Measurements from ENCODE around the gene BRD8. TPM values are rescaled to one million over a fixed set of nuclear protein-coding genes. Genes with fewer than 3 reads are reported as not detected.

BRD8 gene
- total and polyA plus RNA-seq, 2 experiments from 2014 or later, result 39.2 to 50.7 TPM

- H4K20me1 ChIP-seq (ENCODE audit: insufficient read depth, poor library complexity, severe bottlenecking), result no peaks in the 10 kb centered on the region
- H3K4me1 ChIP-seq (ENCODE audit: insufficient read depth), result no peaks in the 10 kb centered on the region
- no peaks in the 10 kb centered on the region for H3K9me3 ChIP-seq (ENCODE audit: low read depth)
- TF ChIP-seq EZH2 (IDR thresholded peaks at IDR 0.05; ENCODE audit: borderline replicate concordance) (no peak), EZH2phosphoT487 (IDR thresholded peaks at IDR 0.05; ENCODE audit: low read depth, severe bottlenecking, unreplicated experiment) (no peak)
- TF ChIP-seq, protein P1, sequence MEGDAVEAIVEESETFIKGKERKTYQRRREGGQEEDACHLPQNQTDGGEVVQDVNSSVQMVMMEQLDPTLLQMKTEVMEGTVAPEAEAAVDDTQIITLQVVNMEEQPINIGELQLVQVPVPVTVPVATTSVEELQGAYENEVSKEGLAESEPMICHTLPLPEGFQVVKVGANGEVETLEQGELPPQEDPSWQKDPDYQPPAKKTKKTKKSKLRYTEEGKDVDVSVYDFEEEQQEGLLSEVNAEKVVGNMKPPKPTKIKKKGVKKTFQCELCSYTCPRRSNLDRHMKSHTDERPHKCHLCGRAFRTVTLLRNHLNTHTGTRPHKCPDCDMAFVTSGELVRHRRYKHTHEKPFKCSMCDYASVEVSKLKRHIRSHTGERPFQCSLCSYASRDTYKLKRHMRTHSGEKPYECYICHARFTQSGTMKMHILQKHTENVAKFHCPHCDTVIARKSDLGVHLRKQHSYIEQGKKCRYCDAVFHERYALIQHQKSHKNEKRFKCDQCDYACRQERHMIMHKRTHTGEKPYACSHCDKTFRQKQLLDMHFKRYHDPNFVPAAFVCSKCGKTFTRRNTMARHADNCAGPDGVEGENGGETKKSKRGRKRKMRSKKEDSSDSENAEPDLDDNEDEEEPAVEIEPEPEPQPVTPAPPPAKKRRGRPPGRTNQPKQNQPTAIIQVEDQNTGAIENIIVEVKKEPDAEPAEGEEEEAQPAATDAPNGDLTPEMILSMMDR (IDR thresholded peaks at IDR 0.05; ENCODE audit: poor library complexity), result no peak
- no peak overlapping the region for H2AFZ ChIP-seq
- no peak for DNase-seq (ENCODE audit: low spot score)
- H3K4me3 ChIP-seq, result no peak overlapping the region
- no peaks in the 10 kb centered on the region for H3K27me3 ChIP-seq
- 49% methylated on average over 7 of the region's 7 CpGs for WGBS (ENCODE audit: low lambda C conversion rate, missing lambda C conversion rate)
- H3K79me2 ChIP-seq, result no peaks in the 10 kb centered on the region
- no peaks in the 10 kb centered on the region for H3K36me3 ChIP-seq (replicated peaks; ENCODE audit: insufficient read depth, low read depth)
- H3K27ac ChIP-seq, result no peak overlapping the region
- H3K9me2 ChIP-seq (replicated peaks; ENCODE audit: insufficient read depth), result no peaks in the 10 kb centered on the region
- H3K4me2 ChIP-seq, result no peak overlapping the region
Observed at GRCh38 chr5:138102454-138103318, 75.7 kb downstream of the BRD8 start.

DNA sequence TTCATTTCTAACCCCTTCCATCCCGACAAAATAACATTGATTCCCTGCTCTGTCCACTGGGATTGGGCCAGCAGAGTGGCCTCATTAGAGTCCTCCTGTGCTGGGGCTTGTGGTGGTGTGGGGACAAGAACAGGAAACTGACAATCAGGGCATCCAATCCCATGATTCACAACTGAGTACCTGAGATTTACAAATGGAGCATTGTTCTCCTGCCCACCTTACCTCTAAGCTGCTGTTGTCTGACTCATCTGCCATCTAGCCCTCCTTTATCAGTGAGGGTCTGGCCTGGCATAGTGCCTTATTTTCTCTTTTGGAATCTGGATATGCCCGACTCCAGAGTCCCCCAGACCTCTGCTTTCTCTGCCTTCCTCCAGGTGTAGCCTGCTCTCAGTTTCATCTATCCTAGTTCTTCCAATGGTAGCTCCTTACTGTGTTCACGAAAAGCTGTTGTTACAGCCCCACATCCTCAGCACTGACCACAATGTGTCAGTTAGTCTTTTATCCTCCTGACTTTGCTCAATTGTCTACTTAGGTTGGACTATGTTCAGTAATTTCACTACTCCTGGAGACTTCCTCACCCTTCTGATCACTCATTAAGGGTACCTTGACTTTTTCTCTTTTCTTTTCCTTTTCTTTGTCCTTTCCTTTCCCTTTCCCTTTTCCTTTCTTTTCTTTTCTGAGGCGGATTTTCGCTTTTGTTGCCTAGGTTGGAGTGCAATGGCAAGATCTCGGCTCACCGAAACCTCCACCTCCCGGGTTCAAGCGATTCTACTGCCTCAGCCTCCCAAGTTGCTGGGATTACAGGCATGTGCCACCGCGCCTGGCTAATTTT lies 81.2 kb downstream of the BRD8 start:
- Histone ChIP-seq H3K4me3 (no peak overlapping the region), H3K4me2 (no peak overlapping the region), H3K36me3 (replicated peaks; ENCODE audit: insufficient read depth, low read depth) (no peaks in the 10 kb centered on the region), H2AFZ (no peak overlapping the region), H3K27ac (no peak overlapping the region), H3K4me1 (ENCODE audit: insufficient read depth) (no peaks in the 10 kb centered on the region), H3K79me2 (no peaks in the 10 kb centered on the region), H3K27me3 (peaks cover 3% of the 10 kb centered on the region), H3K9me2 (replicated peaks; ENCODE audit: insufficient read depth) (no peaks in the 10 kb centered on the region), H3K9me3 (ENCODE audit: low read depth) (no peaks in the 10 kb centered on the region), H4K20me1 (ENCODE audit: insufficient read depth, poor library complexity, severe bottlenecking) (no peaks in the 10 kb centered on the region)
- no peak for DNase-seq (ENCODE audit: low spot score)
- WGBS (ENCODE audit: low lambda C conversion rate, missing lambda C conversion rate), result 95% methylated on average over 11 of the region's 11 CpGs
- TF ChIP-seq EZH2 (IDR thresholded peaks at IDR 0.05; ENCODE audit: borderline replicate concordance), result no peak
- TF ChIP-seq EZH2phosphoT487 (IDR thresholded peaks at IDR 0.05; ENCODE audit: low read depth, severe bottlenecking, unreplicated experiment), result no peak
- TF ChIP-seq, protein P1 (IDR thresholded peaks at IDR 0.05; ENCODE audit: poor library complexity), result no peak

DNA sequence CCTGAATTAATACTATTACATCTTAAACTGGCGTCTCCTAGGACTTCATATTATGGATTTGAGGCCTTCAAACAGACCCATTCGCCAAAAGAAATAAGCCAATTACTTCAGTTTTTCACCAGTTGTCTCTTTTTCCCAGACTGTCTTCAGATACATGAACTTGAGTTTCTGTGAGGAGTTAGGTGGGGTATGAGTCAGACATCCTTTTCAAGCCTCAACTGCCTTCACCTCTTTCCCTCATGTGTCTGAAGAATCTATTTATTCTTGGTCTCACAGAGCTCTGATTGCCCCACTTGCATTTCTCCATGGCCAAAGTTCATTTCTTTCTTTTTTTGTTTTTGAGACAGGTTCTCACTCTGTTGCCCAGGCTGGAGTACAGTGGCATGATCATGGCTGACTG lies 82.1 kb downstream of the BRD8 start:
- no peak overlapping the region for H3K4me3 ChIP-seq
- TF ChIP-seq EZH2 (IDR thresholded peaks at IDR 0.05; ENCODE audit: borderline replicate concordance), result no peak
- TF ChIP-seq EZH2phosphoT487 (IDR thresholded peaks at IDR 0.05; ENCODE audit: low read depth, severe bottlenecking, unreplicated experiment), result no peak
- TF ChIP-seq, protein P1 (IDR thresholded peaks at IDR 0.05; ENCODE audit: poor library complexity), result no peak
- WGBS (ENCODE audit: low lambda C conversion rate, missing lambda C conversion rate), result 88% methylated on average over 2 of the region's 2 CpGs
- H3K4me1 ChIP-seq (ENCODE audit: insufficient read depth), result no peaks in the 10 kb centered on the region
- H3K27ac ChIP-seq, result no peak overlapping the region
- H3K27me3 ChIP-seq, result peaks cover 4% of the 10 kb centered on the region
- no peaks in the 10 kb centered on the region for H3K79me2 ChIP-seq
- no peak overlapping the region for H3K4me2 ChIP-seq
- H3K36me3 ChIP-seq (replicated peaks; ENCODE audit: insufficient read depth, low read depth), result no peaks in the 10 kb centered on the region
- DNase-seq (ENCODE audit: low spot score), result no peak
- H2AFZ ChIP-seq, result no peak overlapping the region
- no peaks in the 10 kb centered on the region for H3K9me3 ChIP-seq (ENCODE audit: low read depth)
- H3K9me2 ChIP-seq (replicated peaks; ENCODE audit: insufficient read depth), result no peaks in the 10 kb centered on the region
- no peaks in the 10 kb centered on the region for H4K20me1 ChIP-seq (ENCODE audit: insufficient read depth, poor library complexity, severe bottlenecking)
